ENCODE results near the gene CNNM1.
A peak's percentile ranks its signal among the peaks of the same experiment; 100 is the strongest.

The CNNM1 gene

GRCh38 chr10:99421233-99421739 is 92.1 kb downstream of the CNNM1 start:
- DNase-seq (ENCODE audit: low read depth in 2 of 2), result no peak

- no peak for DNase-seq (ENCODE audit: low read depth in 2 of 2)
Observed at GRCh38 chr10:99422529-99423096, 93.5 kb downstream of the CNNM1 start.

DNA sequence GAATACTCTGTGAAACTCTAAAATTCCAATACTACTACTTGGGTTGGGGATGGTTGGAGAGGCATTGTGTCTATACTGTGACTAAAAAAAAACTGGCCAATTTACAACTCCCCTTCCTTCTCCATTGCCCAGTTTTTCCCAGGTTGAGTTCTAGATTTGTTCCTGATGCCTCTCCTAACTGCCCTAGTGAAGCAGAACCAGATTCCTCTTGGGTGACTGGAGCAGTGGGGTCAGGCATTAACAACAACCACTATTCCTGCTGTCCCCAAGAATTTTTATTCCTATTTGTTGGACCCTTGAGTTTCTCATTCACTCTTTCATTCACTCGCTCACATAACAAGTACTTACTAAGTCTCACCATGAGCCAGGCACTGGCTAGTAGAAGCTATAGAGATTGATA is 95.5 kb downstream of the CNNM1 start:
- DNase-seq (ENCODE audit: low read depth in 2 of 2), result no peak

DNA sequence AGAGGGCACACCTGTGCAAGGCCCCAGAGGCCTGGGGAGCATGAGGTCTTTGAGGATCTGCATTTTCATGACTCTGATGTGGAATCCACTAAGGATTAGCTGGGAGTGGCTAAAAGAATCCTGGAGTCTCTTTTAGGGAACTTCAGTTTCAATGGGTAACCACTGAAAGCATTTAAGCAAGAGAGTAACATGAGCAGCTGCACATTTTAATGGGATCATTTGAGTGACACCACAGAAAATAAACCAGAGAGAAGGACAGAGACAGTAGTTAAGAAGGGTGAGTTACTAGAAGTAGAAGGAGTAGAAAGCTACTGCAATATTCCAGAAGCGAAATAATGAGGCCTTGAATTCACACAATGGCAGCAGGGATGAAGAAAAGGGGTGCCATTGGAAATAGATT is 96.0 kb downstream of the CNNM1 start:
- DNase-seq (ENCODE audit: low read depth in 2 of 2), result no peak

DNA sequence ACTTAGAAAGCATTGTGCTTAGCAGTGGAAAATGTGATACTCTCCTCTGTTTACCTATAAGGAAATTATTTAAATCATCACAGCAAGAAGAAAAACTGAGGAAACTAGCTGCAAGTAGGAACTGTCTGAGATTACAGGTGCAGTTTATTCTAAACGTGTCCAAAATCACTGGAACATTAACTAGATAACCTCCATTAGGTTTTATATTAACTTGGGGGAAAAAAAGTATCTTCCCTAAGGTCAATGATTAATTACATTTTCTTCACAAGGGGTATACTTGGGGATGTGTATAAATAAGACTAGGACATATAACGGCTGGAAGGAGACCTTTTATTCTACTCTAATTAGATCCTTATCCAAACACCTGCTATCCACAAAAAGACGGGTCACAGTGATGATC is 97.5 kb downstream of the CNNM1 start:
- no peak for DNase-seq (ENCODE audit: low read depth in 2 of 2)

DNA sequence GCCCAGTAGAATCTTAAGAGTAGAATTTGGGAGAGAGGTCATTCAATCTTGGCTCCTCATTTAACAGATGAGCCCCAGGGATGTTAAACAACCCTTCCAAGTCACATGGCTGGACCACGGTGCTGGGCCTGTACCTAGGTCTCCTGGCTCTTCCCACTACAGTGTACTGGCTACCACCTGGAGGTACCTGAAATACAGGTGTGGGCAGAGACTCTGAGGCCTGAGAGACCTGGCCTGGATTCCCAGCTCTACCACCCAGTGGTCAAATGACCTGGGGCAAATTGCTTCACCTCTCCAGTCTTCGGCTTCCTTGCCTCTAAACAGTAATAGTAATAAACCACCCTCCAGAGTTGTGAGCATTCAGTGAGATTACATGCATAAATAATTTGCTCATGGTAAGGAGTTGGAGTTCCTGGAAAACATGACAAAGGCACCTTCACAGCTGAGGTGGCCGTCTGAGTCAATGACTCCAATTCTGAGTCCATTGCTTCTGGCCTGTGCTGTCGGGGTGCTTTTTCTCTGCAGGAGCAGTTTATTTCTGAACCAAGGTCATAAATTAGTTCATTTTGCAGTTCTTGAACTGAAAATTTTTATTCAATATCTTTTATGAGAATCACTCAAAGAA is 98.5 kb downstream of the CNNM1 start:
- DNase-seq (ENCODE audit: low read depth in 2 of 2), result no peak

DNA sequence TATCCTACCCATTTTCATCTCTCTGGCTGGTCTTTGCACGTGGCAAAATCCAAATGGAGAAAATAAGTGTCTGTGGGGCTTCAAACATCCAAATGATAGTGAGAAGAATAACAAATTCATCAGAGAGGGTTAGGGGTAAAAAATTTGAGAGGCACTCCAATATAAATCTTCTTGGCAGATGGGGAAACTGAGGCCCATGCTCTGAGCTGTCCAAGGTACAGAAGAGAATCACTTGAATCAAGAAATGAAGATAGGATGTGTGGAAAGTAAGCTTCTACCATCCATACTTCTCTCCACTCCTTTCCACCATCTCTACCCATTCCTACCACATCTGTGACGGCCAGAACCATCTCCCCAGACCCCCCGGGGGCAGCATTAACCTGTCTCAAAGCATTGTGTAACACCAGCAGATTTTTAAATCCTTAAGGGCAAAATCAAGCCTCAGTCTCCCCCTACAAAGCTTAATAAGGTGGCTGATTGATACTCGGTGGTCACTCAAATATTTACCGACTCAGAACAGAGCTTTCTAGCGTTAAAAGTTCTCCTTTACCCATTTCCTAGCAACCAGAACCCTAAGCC is 100.5 kb downstream of the CNNM1 start:
- DNase-seq (ENCODE audit: low read depth in 2 of 2), result no peak

DNA sequence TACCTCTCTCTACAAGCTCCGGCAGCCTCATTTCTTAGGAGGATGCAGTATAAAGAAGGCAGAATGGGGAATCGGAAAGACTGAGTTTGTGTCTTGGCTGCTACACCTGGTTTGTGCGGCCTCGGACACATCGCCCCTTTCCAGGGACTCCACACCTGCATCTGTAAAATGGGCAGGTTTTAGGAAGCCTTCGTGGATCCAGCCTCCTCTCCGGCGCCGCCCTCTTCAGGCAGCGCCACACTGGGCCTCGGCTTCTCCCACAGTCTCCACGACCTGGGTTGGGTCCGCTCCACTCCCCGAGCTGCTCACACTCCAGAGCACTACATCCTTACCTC is 100.9 kb downstream of the CNNM1 start:
- DNase-seq (ENCODE audit: low read depth in 2 of 2), result peak in 1 of 2 donors; percentile 0

- DNase-seq (ENCODE audit: low read depth in 2 of 2), result peak; percentile 93 to 95
Observed at GRCh38 chr10:99430451-99431189, 101.5 kb downstream of the CNNM1 start, which contains the start of gene GOT1. TSS of gene GOT1 (minus strand) at chr10:99430624. CDS start at chr10:99430565, 59 bp downstream.

GRCh38 chr10:99431190-99431760 is 102.1 kb downstream of the CNNM1 start:
- DNase-seq (ENCODE audit: low read depth in 2 of 2), result peak in 1 of 2 donors; percentile 1

GRCh38 chr10:99432047-99432446 is 102.9 kb downstream of the CNNM1 start:
- DNase-seq (ENCODE audit: low read depth in 2 of 2), result no peak

DNA sequence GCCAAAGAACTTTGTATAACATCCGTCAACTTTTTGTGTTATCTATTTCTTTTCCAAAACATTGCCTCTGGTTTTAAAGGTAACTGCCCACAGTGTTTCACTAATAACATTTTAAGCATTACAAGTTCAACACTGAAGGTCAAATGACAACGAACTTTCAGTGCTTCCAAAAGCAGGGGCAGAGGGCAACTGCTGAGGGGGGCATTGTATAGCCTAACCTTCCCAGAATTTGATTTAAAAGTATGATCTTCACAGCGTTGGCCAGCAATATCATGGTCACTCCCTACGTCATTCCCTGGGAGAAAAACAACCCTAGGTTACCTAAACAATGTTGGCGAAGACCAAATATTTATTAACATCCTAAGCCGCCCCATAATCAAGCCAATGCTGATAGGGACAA is 103.7 kb downstream of the CNNM1 start:
- no peak for DNase-seq (ENCODE audit: low read depth in 2 of 2)

DNA sequence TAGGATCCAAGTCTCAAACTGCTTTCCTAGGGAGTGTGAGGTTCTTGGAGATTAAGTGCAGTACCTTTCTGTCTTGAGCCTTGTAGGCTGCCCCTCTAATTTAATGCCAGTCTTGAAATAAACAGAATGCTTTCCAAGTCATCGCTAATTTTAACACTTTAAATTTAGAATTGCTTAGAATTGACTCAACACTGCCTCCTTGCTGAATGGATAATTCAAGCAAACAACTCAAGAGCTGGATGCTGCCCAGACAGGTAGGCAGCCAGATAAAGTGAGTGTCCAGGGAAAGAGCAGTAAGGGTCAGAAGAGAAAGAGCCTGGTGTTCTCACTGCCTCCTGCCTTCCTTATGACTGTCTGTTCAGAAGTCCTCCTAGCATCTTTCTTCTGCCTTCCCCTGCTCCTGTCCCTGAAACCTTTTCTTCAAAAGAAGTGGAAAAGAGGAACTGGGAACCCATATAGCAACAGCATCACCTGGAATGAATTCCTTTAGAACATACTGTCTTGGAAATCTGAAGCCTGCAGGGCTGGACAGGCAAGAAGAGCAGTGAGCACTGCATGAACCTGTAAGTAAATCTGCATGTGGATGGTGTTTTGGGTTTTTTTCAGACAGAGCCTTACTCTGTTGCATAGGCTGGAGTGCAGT is 104.3 kb downstream of the CNNM1 start:
- DNase-seq (ENCODE audit: low read depth in 2 of 2), result no peak

GRCh38 chr10:99435986-99436638 is 107.0 kb downstream of the CNNM1 start:
- DNase-seq (ENCODE audit: low read depth in 2 of 2), result no peak

GRCh38 chr10:99438890-99439289 is 109.7 kb downstream of the CNNM1 start:
- DNase-seq (ENCODE audit: low read depth in 2 of 2), result no peak

DNA sequence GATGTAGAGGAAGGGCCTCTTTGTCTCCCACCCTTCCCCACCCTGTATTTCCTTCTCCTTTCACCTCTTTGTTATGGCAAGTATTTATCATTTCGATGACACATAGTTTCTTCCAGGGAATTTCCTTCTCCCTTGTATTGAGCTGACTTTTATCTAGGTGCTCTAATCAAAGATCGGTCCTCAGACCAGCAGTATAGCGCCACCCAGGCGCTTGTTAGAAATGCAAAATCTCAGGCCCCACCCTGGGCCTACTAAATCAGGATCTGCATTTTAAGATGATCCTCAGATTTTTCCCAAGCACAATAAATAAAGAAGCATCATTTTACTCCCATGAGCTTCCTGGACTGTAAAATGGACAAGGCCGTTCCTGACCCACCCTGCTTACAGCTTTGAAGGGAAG is 113.2 kb downstream of the CNNM1 start:
- no peak for DNase-seq (ENCODE audit: low read depth in 2 of 2)

- DNase-seq (ENCODE audit: low read depth in 2 of 2), result no peak
Observed at GRCh38 chr10:99443500-99443899, 114.3 kb downstream of the CNNM1 start.
